GM18870 (cell line): Measurements from ENCODE around the gene ZCCHC7.

Source experiments
- ATAC-seq: cut with Tn5 transposase; IDR thresholded peaks from one replicate; pipeline ENCODE4 v1.9.1; 2021; ENCODE audit warnings: moderate library complexity; ENCODE audit not compliant: unreplicated experiment

Gene ZCCHC7

GRCh38 chr9:37206121-37206620 is 85.8 kb downstream of the ZCCHC7 start:
- no peak for ATAC-seq

GRCh38 chr9:37209431-37210386 is 89.3 kb downstream of the ZCCHC7 start:
- peak; percentile 49 for ATAC-seq

GRCh38 chr9:37210737-37211523 is 90.6 kb downstream of the ZCCHC7 start:
- ATAC-seq: no peak

- no peak for ATAC-seq
These were observed 92.1 kb downstream of the ZCCHC7 start for GRCh38 chr9:37212435-37212834.

GRCh38 chr9:37215381-37215780 is 95.0 kb downstream of the ZCCHC7 start:
- ATAC-seq: no peak

GRCh38 chr9:37215830-37216229 is 95.5 kb downstream of the ZCCHC7 start:
- no peak for ATAC-seq

GRCh38 chr9:37217161-37217560 is 96.8 kb downstream of the ZCCHC7 start:
- ATAC-seq: no peak

GRCh38 chr9:37218800-37219425 is 98.5 kb downstream of the ZCCHC7 start:
- no peak for ATAC-seq

GRCh38 chr9:37220971-37221370 is 100.6 kb downstream of the ZCCHC7 start:
- no peak for ATAC-seq

GRCh38 chr9:37221489-37222106 is 101.2 kb downstream of the ZCCHC7 start:
- no peak for ATAC-seq

- no peak for ATAC-seq
These were observed 109.1 kb downstream of the ZCCHC7 start for GRCh38 chr9:37229455-37229854.

- ATAC-seq: no peak
These were observed 109.6 kb downstream of the ZCCHC7 start for GRCh38 chr9:37229882-37230482.

GRCh38 chr9:37236822-37237221 is 116.4 kb downstream of the ZCCHC7 start:
- no peak for ATAC-seq

- ATAC-seq: no peak
These were observed 117.7 kb downstream of the ZCCHC7 start for GRCh38 chr9:37238122-37238521.

GRCh38 chr9:37239224-37239859 is 119.0 kb downstream of the ZCCHC7 start:
- no peak for ATAC-seq

- no peak for ATAC-seq
These were observed 119.5 kb downstream of the ZCCHC7 start for GRCh38 chr9:37239921-37240320.

- ATAC-seq: no peak
These were observed 121.0 kb downstream of the ZCCHC7 start for GRCh38 chr9:37241340-37241739.

GRCh38 chr9:37242089-37242488 is 121.7 kb downstream of the ZCCHC7 start:
- no peak for ATAC-seq

GRCh38 chr9:37243588-37244345 is 123.4 kb downstream of the ZCCHC7 start:
- ATAC-seq: no peak
